ENCODE data around the gene EEF1AKMT1. TPM values are rescaled to one million over a fixed set of nuclear protein-coding genes. Genes with fewer than 3 reads are reported as not detected.

EEF1AKMT1 gene
- total RNA-seq, 1 donor from 2014 or later = 12.9 TPM

Other genes with a start within 250 kb of the EEF1AKMT1 start
- gene CRYL1, start 248.1 kb downstream of the EEF1AKMT1 start, total RNA-seq = 3.9 and 5.6 TPM in 2 replicates
- 1.5 TPM in 2 replicates for gene IFT88, start 206.8 kb downstream of the EEF1AKMT1 start, total RNA-seq
- gene IL17D, start 70.3 kb downstream of the EEF1AKMT1 start, total RNA-seq = 0.15 and 0.29 TPM in 2 replicates
- gene XPO4, start 128.8 kb upstream of the EEF1AKMT1 start, total RNA-seq = 33.5 and 34.1 TPM in 2 replicates